HCT116 (cell line): ENCODE measurements around the gene NF1. TPM values are rescaled to one million over a fixed set of nuclear protein-coding genes. Genes with fewer than 3 reads are reported as not detected.

Experiments
- ATAC-seq: fragments of 200-7000 bp; cut with Tn5 transposase; 2 replicates; pipeline ENCODE4 v1.9.1; 2020; ENCODE audit warnings: mild to moderate bottlenecking, moderate library complexity
- BruUV-seq: library from RNA; stranded (reverse); fragments of 400-500 nt; replicated peaks from 2 replicates; lab custom pipeline; 2021; lab: Mats Ljungman, UMichigan
- CTCF ChIA-PET: fragments of 300-600 bp; sonication (Branson Sonifier 250); formaldehyde crosslinking; loops from one replicate; lab custom pipeline; 2021; ENCODE audit warnings: antibody characterized with exemption; lab: Charles Lee
- POLR2A ChIA-PET: fragments of 300-600, 350-600 bp; sonication (Branson Sonifier 250); formaldehyde crosslinking; loops from one replicate; lab custom pipeline; 2021; ENCODE audit warnings: antibody characterized with exemption; lab: Charles Lee
- RAD21 ChIA-PET, 2 experiments: fragments of 300-600 bp; sonication (Branson Sonifier 250); formaldehyde crosslinking; loops; one replicate each; lab custom pipeline; 2023; ENCODE audit warnings: low total read pairs in 2 of 2; ENCODE audit not compliant: uncharacterized antibody in 2 of 2, unreplicated experiment in 2 of 2, low non-redundant PET in 1 of 2; lab: Charles Lee
- DNase-seq: peaks from one replicate; pipeline ENCODE4 v3.0.0-alpha.2; 2010; ENCODE audit warnings: low read depth, low spot score
- H2AFZ ChIP-seq: fragments of 200-600 bp; shearing (Covaris generic), sonication (generic); 2 replicates; pipeline ENCODE4 v1.6.1; 2017; ENCODE audit warnings: low read depth, mixed run types, mixed read lengths, antibody characterized with exemption, low read length; ENCODE audit not compliant: poor library complexity, severe bottlenecking
- H3K27ac ChIP-seq: 2 replicates; pipeline ENCODE4 v1.5.1; 2012; ENCODE audit warnings: low read depth, low read length
- H3K27me3 ChIP-seq: fragments of 200-600 bp; sonication (generic); 2 replicates; pipeline ENCODE4 v1.6.1; 2016; ENCODE audit warnings: mixed run types, low read length, mixed read lengths; ENCODE audit not compliant: insufficient read depth
- H3K36me3 ChIP-seq, 2 experiments: fragments of 200-500 bp in 1 of 2; fragments of 200-600 bp in 1 of 2; sonication (Bioruptor generic) in 1 of 2; sonication (generic) in 1 of 2; 2 replicates each; pipeline versions ENCODE4 v1.5.1 to v1.6.1; 2014 to 2016; ENCODE audit warnings: low read length in 2 of 2, inconsistent platforms in 1 of 2, mixed read lengths in 1 of 2, mixed run types in 1 of 2; ENCODE audit not compliant: insufficient read depth in 2 of 2, control insufficient read depth in 1 of 2
- H3K4me1 ChIP-seq, 2 experiments: fragments of 200-600 bp in 1 of 2; sonication (generic) in 1 of 2; 2 replicates each; pipeline versions ENCODE4 v1.5.1 to v1.6.1; 2012 to 2017; ENCODE audit warnings: low read length in 2 of 2, inconsistent platforms in 1 of 2, mild to moderate bottlenecking in 1 of 2, mixed read lengths in 1 of 2, mixed run types in 1 of 2, moderate library complexity in 1 of 2; ENCODE audit not compliant: insufficient read depth in 2 of 2, control insufficient read depth in 1 of 2
- H3K4me2 ChIP-seq: fragments of 200-600 bp; sonication (generic); 2 replicates; pipeline ENCODE4 v1.6.1; 2017; ENCODE audit warnings: mixed run types, low read length, mixed read lengths
- H3K4me3 ChIP-seq, 2 experiments: fragments of 200-600 bp in 1 of 2; sonication (generic) in 1 of 2; replicated peaks in 1 of 2; 2 replicates each; pipeline ENCODE4 v1.5.1; 2011 to 2016; ENCODE audit warnings: low read length in 2 of 2, control low read depth in 1 of 2, low read depth in 1 of 2, mild to moderate bottlenecking in 1 of 2, mixed read lengths in 1 of 2, mixed run types in 1 of 2
- H3K79me2 ChIP-seq: fragments of 200-600 bp; sonication (generic); 2 replicates; pipeline ENCODE4 v1.6.1; 2017; ENCODE audit warnings: mild to moderate bottlenecking, mixed run types, low read length, moderate library complexity, mixed read lengths; ENCODE audit not compliant: insufficient read depth
- H3K9ac ChIP-seq: fragments of 200-600 bp; sonication (generic); 2 replicates; pipeline ENCODE4 v1.6.1; 2016; ENCODE audit warnings: low read length, mixed read lengths
- H3K9me2 ChIP-seq: fragments of 200-600 bp; sonication (generic), shearing (Covaris generic); 2 replicates; pipeline ENCODE4 v1.6.1; 2017; ENCODE audit warnings: mixed run types, mild to moderate bottlenecking, moderate library complexity; ENCODE audit not compliant: insufficient read depth
- H3K9me3 ChIP-seq, 2 experiments: fragments of 200-500 bp in 1 of 2; fragments of 200-600 bp in 1 of 2; sonication (Bioruptor generic) in 1 of 2; sonication (generic) in 1 of 2; 2 replicates each; pipeline ENCODE4 v1.6.1; 2014 to 2017; ENCODE audit warnings: low read length in 2 of 2, mixed read lengths in 2 of 2, inconsistent platforms in 1 of 2, low read depth in 1 of 2, mild to moderate bottlenecking in 1 of 2, mixed run types in 1 of 2, moderate library complexity in 1 of 2; ENCODE audit not compliant: control insufficient read depth in 1 of 2, insufficient read depth in 1 of 2
- H4K20me1 ChIP-seq: fragments of 200-600 bp; sonication (generic), shearing (Covaris generic); 2 replicates; pipeline ENCODE4 v1.6.1; 2017; ENCODE audit warnings: mixed run types, mild to moderate bottlenecking, moderate library complexity; ENCODE audit not compliant: insufficient read depth
- CBX3 ChIP-seq: IDR thresholded peaks from 2 replicates; pipeline ENCODE4 v1.6.1; 2012; ENCODE audit warnings: low read depth
- CEBPB ChIP-seq: IDR thresholded peaks from 2 replicates; pipeline ENCODE4 v1.6.1; 2012; ENCODE audit warnings: low read depth
- CTCF ChIP-seq, 3 experiments: fragments of 200-600 bp in 1 of 3; sonication (generic) in 1 of 3; IDR thresholded peaks in 2 of 3; conservative IDR thresholded peaks in 1 of 3; 2 replicates each; pipeline ENCODE4 v1.5.1; 2012 to 2017; ENCODE audit warnings: low read depth in 2 of 3, low read length in 2 of 3, antibody characterized with exemption in 1 of 3, borderline replicate concordance in 1 of 3, control low read depth in 1 of 3, mild to moderate bottlenecking in 1 of 3, mixed read lengths in 1 of 3, mixed run types in 1 of 3, moderate library complexity in 1 of 3; ENCODE audit not compliant: insufficient read depth in 1 of 3
- ELF1 ChIP-seq: IDR thresholded peaks from 2 replicates; pipeline ENCODE4 v1.6.1; 2012; ENCODE audit warnings: low read depth, borderline replicate concordance
- EZH2phosphoT487 ChIP-seq: fragments of 200-600 bp; IDR thresholded peaks from 2 replicates; pipeline ENCODE4 v1.6.1; 2018; ENCODE audit warnings: antibody characterized with exemption, borderline replicate concordance
- POLR2A ChIP-seq: IDR thresholded peaks from 2 replicates; pipeline ENCODE4 v1.7.0; 2011; ENCODE audit warnings: borderline replicate concordance; ENCODE audit not compliant: insufficient read depth, insufficient read length; ENCODE audit errors: extremely low read depth
- POLR2AphosphoS5 ChIP-seq: IDR thresholded peaks from 2 replicates; pipeline ENCODE4 v1.6.1; 2011; ENCODE audit warnings: mild to moderate bottlenecking, low read depth, low read length, moderate library complexity
- SRF ChIP-seq: IDR thresholded peaks from 2 replicates; pipeline ENCODE4 v1.6.1; 2012; ENCODE audit warnings: low read depth
- intact Hi-C: fragments of 100-400 bp; cut with micrococcal nuclease; formaldehyde crosslinking; loops from 2 replicates; pipeline ENCODE4 v1.10.0; 2022
- total RNA-seq: library from RNA; stranded (reverse); gene quantifications from one replicate; pipeline ENCODE4 v1.2.1, GENCODE V29; 2021; ENCODE audit not compliant: unreplicated experiment

NF1 gene
- total RNA-seq, 1 experiment from 2014 or later, result 20.8 TPM

- no peaks in the 10 kb centered on the region for H3K9me2 ChIP-seq
- BruUV-seq, result no TSS peak
- intact Hi-C loops, result no loop called here
- ChIA-PET RAD21 (no interaction called here), CTCF (no interaction called here), POLR2A (no interaction called here)
- no peaks in the 10 kb centered on the region for H3K9me3 ChIP-seq
- no peak for TF ChIP-seq POLR2A
- TF ChIP-seq CEBPB, result no peak
- no peak for TF ChIP-seq CTCF (IDR thresholded peaks at IDR 0.05 in 2 of 3, conservative IDR thresholded peaks at IDR 0.05 in 1 of 3; ENCODE audit: borderline replicate concordance in 1 of 3, insufficient read depth in 1 of 3, low read depth in 2 of 3, low read length in 2 of 3)
- no peak for TF ChIP-seq POLR2AphosphoS5
- H4K20me1 ChIP-seq, result no peaks in the 10 kb centered on the region
- no peak overlapping the region for H3K4me3 ChIP-seq
- no peaks in the 10 kb centered on the region for H3K79me2 ChIP-seq
- no peak overlapping the region for H3K4me2 ChIP-seq
- no peaks in the 10 kb centered on the region for H3K27me3 ChIP-seq
- ATAC-seq, result no peak
- H3K36me3 ChIP-seq, result no peaks in the 10 kb centered on the region; a peak in 1 of 4 replicates
- no peak overlapping the region for H3K27ac ChIP-seq
- H3K9ac ChIP-seq, result no peak overlapping the region
- H3K4me1 ChIP-seq, result no peaks in the 10 kb centered on the region
- H2AFZ ChIP-seq, result no peak overlapping the region
- DNase-seq, result no peak
Measured at GRCh38 chr17:31252741-31253140, 158.0 kb downstream of the NF1 start.

- ChIA-PET POLR2A (no interaction called here), RAD21 (no interaction called here), CTCF (no interaction called here)
- ATAC-seq (no peak), DNase-seq (no peak)
- intact Hi-C loops, result no loop called here
- Histone ChIP-seq H3K4me1 (no peaks in the 10 kb centered on the region), H3K4me3 (no peak overlapping the region), H3K9me3 (no peaks in the 10 kb centered on the region), H3K79me2 (no peaks in the 10 kb centered on the region), H3K9ac (no peak overlapping the region), H3K27ac (no peak overlapping the region), H3K4me2 (no peak overlapping the region), H3K36me3 (peaks cover 0 to 6% of the 10 kb centered on the region in 2 experiments; a peak in 3 of 4 replicates), H2AFZ (no peak overlapping the region), H4K20me1 (no peaks in the 10 kb centered on the region), H3K9me2 (no peaks in the 10 kb centered on the region), H3K27me3 (no peaks in the 10 kb centered on the region)
- TF ChIP-seq CBX3 (no peak), CEBPB (no peak), ELF1 (no peak), SRF (no peak), EZH2phosphoT487 (no peak)
- no TSS peak for BruUV-seq
Measured at GRCh38 chr17:31254654-31255053, 159.9 kb downstream of the NF1 start.
